Neural cell (in vitro differentiated cells): ENCODE measurements around the gene FBXO30. TPM values are rescaled to one million over a fixed set of nuclear protein-coding genes. Genes with fewer than 3 reads are reported as not detected.

Source experiments
- H2AFZ ChIP-seq: fragments of 200-600, 300-800 bp; sonication (generic), shearing (Covaris generic); 2 replicates; pipeline ENCODE4 v1.6.0; 2014; ENCODE audit warnings: low read depth, mild to moderate bottlenecking, antibody characterized with exemption, low read length, moderate library complexity
- H3F3A ChIP-seq: fragments of 200-600 bp; shearing (Covaris generic); 2 replicates; pipeline ENCODE4 v1.6.1; 2016; ENCODE audit warnings: mild to moderate bottlenecking, moderate library complexity, mixed read lengths, antibody characterized with exemption, low read length; ENCODE audit not compliant: insufficient read depth, poor library complexity, severe bottlenecking
- H3K27ac ChIP-seq: fragments of 200-600, 300-800 bp; sonication (generic), shearing (Covaris generic); 2 replicates; pipeline ENCODE4 v1.5.1; 2014; ENCODE audit warnings: mild to moderate bottlenecking, low read length, moderate library complexity
- H3K27me3 ChIP-seq: fragments of 300-800, 200-600 bp; sonication (generic), shearing (Covaris generic); 2 replicates; pipeline ENCODE4 v1.6.0; 2014; ENCODE audit warnings: mild to moderate bottlenecking, low read depth, low read length, moderate library complexity; ENCODE audit not compliant: insufficient read depth
- H3K36me3 ChIP-seq: fragments of 300-800, 200-600 bp; sonication (generic), shearing (Covaris generic); 2 replicates; pipeline ENCODE4 v1.5.1; 2014; ENCODE audit warnings: mild to moderate bottlenecking, antibody characterized with exemption, low read length, moderate library complexity; ENCODE audit not compliant: insufficient read depth
- H3K4me2 ChIP-seq: fragments of 300-800, 200-600 bp; sonication (generic), shearing (Covaris generic); 2 replicates; pipeline ENCODE4 v1.6.0; 2014; ENCODE audit warnings: mild to moderate bottlenecking, low read length
- H3K4me3 ChIP-seq: fragments of 300-800, 200-600 bp; sonication (generic), shearing (Covaris generic); 2 replicates; pipeline ENCODE4 v1.5.1; 2014; ENCODE audit warnings: mild to moderate bottlenecking, low read length, moderate library complexity
- H3K79me2 ChIP-seq: fragments of 200-600 bp; shearing (Covaris generic); replicated peaks from 2 replicates; pipeline ENCODE4 v1.6.0; 2014; ENCODE audit warnings: mild to moderate bottlenecking, low read length, moderate library complexity; ENCODE audit not compliant: insufficient read depth
- H3K9ac ChIP-seq: fragments of 300-800, 200-600 bp; sonication (generic), shearing (Covaris generic); 2 replicates; pipeline ENCODE4 v1.6.1; 2016; ENCODE audit warnings: mild to moderate bottlenecking, low read length, mixed read lengths
- H3K9me2 ChIP-seq: fragments of 200-600 bp; shearing (Covaris generic); 2 replicates; pipeline ENCODE4 v1.6.1; 2016; ENCODE audit warnings: mild to moderate bottlenecking, low read length, mixed read lengths; ENCODE audit not compliant: insufficient read depth
- H3K9me3 ChIP-seq: fragments of 200-600, 300-800 bp; sonication (generic), shearing (Covaris generic); 2 replicates; pipeline ENCODE4 v1.6.1; 2016; ENCODE audit warnings: mild to moderate bottlenecking, mixed run types, low read length, moderate library complexity, mixed read lengths
- H4K20me1 ChIP-seq: fragments of 200-600 bp; shearing (Covaris generic); 2 replicates; pipeline ENCODE4 v1.6.1; 2016; ENCODE audit warnings: mild to moderate bottlenecking, mixed run types; ENCODE audit not compliant: insufficient read depth
- CTCF ChIP-seq: fragments of 450-650 bp; IDR thresholded peaks from 2 replicates; pipeline ENCODE4 v1.5.1; 2014; ENCODE audit warnings: antibody characterized with exemption, mild to moderate bottlenecking, moderate library complexity; ENCODE audit not compliant: poor library complexity, severe bottlenecking
- EP300 ChIP-seq: fragments of 450-650 bp; conservative IDR thresholded peaks from 2 replicates; pipeline ENCODE4 v1.6.1; 2014; ENCODE audit warnings: antibody characterized with exemption, mild to moderate bottlenecking, moderate library complexity; ENCODE audit not compliant: poor library complexity, severe bottlenecking
- EZH2 ChIP-seq: fragments of 200-600, 300-800 bp; shearing (Covaris generic), sonication (generic); IDR thresholded peaks from 2 replicates; pipeline ENCODE4 v1.6.1; 2014; ENCODE audit warnings: antibody characterized with exemption, low read length, borderline replicate concordance, mild to moderate bottlenecking; ENCODE audit not compliant: insufficient read depth, poor library complexity, severe bottlenecking
- MXI1 ChIP-seq: fragments of 450-650 bp; conservative IDR thresholded peaks from 2 replicates; pipeline ENCODE4 v1.6.1; 2014; ENCODE audit warnings: antibody characterized with exemption, mild to moderate bottlenecking; ENCODE audit not compliant: poor library complexity, severe bottlenecking
- POLR2AphosphoS5 ChIP-seq: IDR thresholded peaks from 2 replicates; pipeline ENCODE4 v1.6.1; 2012
- RAD21 ChIP-seq: fragments of 450-650 bp; conservative IDR thresholded peaks from 2 replicates; pipeline ENCODE4 v1.6.1; 2014; ENCODE audit warnings: antibody characterized with exemption, mild to moderate bottlenecking, moderate library complexity
- SMC3 ChIP-seq: fragments of 450-650 bp; conservative IDR thresholded peaks from 2 replicates; pipeline ENCODE4 v1.6.1; 2014; ENCODE audit warnings: antibody characterized with exemption, mild to moderate bottlenecking, moderate library complexity; ENCODE audit not compliant: poor library complexity
- TAF1 ChIP-seq: IDR thresholded peaks from 2 replicates; pipeline ENCODE4 v1.6.1; 2012; ENCODE audit warnings: low read depth
- polyA plus RNA-seq: library from polyadenylated mRNA; depleted of rRNA; stranded (reverse); fragments of >200 nt; gene quantifications from 2 replicates; pipeline ENCODE4 v1.2.3, GENCODE V29; 2014
- TF ChIP-seq, protein P1 (sequence below): IDR thresholded peaks from 2 replicates; pipeline ENCODE4 v1.6.1; 2012; ENCODE audit warnings: borderline replicate concordance

The FBXO30 gene
- polyA plus RNA-seq, 1 donor from 2014 or later: 14.0 TPM

- no peaks in the 10 kb centered on the region for H3F3A ChIP-seq
- TF ChIP-seq POLR2AphosphoS5 (no peak), SMC3 (no peak)
- H3K4me3 ChIP-seq: no peak overlapping the region
Observed at GRCh38 chr6:145839653-145840052, 25.1 kb upstream of the FBXO30 start.

DNA sequence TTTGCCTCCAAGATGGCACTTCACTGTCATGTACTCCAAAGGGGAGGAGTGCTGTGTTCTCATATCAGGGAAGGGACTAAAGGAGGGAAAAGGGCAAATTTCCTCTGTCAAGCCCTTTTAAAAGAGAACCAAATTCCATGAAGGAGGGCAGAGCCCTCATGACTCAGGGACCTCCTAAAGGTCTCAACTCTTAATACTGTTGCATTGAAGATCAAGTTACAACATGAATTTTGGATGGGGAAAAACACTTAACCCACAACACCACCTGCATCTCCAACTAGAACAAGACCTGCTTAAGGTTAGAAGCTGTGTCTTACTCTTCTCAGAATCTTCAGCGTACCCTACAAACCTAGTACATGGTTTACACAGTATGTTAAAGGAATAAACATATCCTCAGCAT, 23.7 kb upstream of the FBXO30 start:
- Histone ChIP-seq H3K4me3 (no peak overlapping the region), H3K79me2 (no peaks in the 10 kb centered on the region), H3K9ac (no peak overlapping the region), H3K9me2 (no peaks in the 10 kb centered on the region), H4K20me1 (no peaks in the 10 kb centered on the region), H3K9me3 (no peaks in the 10 kb centered on the region), H3K27me3 (no peaks in the 10 kb centered on the region), H3K4me2 (no peak overlapping the region), H3K36me3 (no peaks in the 10 kb centered on the region), H3F3A (no peaks in the 10 kb centered on the region), H2AFZ (no peak overlapping the region), H3K27ac (no peak overlapping the region)
- TF ChIP-seq EZH2 (no peak), SMC3 (no peak), TAF1 (no peak), POLR2AphosphoS5 (no peak), CTCF (no peak), RAD21 (no peak), MXI1 (no peak), EP300 (no peak)
- TF ChIP-seq, protein P1, sequence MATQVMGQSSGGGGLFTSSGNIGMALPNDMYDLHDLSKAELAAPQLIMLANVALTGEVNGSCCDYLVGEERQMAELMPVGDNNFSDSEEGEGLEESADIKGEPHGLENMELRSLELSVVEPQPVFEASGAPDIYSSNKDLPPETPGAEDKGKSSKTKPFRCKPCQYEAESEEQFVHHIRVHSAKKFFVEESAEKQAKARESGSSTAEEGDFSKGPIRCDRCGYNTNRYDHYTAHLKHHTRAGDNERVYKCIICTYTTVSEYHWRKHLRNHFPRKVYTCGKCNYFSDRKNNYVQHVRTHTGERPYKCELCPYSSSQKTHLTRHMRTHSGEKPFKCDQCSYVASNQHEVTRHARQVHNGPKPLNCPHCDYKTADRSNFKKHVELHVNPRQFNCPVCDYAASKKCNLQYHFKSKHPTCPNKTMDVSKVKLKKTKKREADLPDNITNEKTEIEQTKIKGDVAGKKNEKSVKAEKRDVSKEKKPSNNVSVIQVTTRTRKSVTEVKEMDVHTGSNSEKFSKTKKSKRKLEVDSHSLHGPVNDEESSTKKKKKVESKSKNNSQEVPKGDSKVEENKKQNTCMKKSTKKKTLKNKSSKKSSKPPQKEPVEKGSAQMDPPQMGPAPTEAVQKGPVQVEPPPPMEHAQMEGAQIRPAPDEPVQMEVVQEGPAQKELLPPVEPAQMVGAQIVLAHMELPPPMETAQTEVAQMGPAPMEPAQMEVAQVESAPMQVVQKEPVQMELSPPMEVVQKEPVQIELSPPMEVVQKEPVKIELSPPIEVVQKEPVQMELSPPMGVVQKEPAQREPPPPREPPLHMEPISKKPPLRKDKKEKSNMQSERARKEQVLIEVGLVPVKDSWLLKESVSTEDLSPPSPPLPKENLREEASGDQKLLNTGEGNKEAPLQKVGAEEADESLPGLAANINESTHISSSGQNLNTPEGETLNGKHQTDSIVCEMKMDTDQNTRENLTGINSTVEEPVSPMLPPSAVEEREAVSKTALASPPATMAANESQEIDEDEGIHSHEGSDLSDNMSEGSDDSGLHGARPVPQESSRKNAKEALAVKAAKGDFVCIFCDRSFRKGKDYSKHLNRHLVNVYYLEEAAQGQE: no peak

More at GRCh38 chr6:145839653-145840052, 25.1 kb upstream of the FBXO30 start:
- Histone ChIP-seq H3K36me3 (no peaks in the 10 kb centered on the region), H3K9me3 (no peaks in the 10 kb centered on the region), H3K27me3 (no peaks in the 10 kb centered on the region), H3K4me2 (no peak overlapping the region), H3K9ac (no peak overlapping the region), H3K27ac (no peak overlapping the region), H4K20me1 (no peaks in the 10 kb centered on the region), H3K9me2 (no peaks in the 10 kb centered on the region), H2AFZ (no peak overlapping the region), H3K79me2 (no peaks in the 10 kb centered on the region)

GRCh38 chr6:145836772-145837171, 22.2 kb upstream of the FBXO30 start:
- H3K36me3 ChIP-seq: no peaks in the 10 kb centered on the region
- no peaks in the 10 kb centered on the region for H3K27me3 ChIP-seq
- no peak overlapping the region for H3K4me3 ChIP-seq
- H3K9me3 ChIP-seq: no peaks in the 10 kb centered on the region
- no peak overlapping the region for H3K27ac ChIP-seq
- H4K20me1 ChIP-seq: no peaks in the 10 kb centered on the region
- H3F3A ChIP-seq: no peaks in the 10 kb centered on the region
- no peak overlapping the region for H3K9ac ChIP-seq
- no peak overlapping the region for H2AFZ ChIP-seq
- no peaks in the 10 kb centered on the region for H3K79me2 ChIP-seq
- TF ChIP-seq SMC3 (no peak), EZH2 (no peak), CTCF (no peak), RAD21 (no peak), MXI1 (no peak), TAF1 (no peak), EP300 (no peak), POLR2AphosphoS5 (no peak)
- TF ChIP-seq, protein P1: no peak
- no peak overlapping the region for H3K4me2 ChIP-seq
- H3K9me2 ChIP-seq: no peaks in the 10 kb centered on the region
